Measurements from ENCODE around the gene MIPOL1. TPM values are rescaled to one million over a fixed set of nuclear protein-coding genes. Genes with fewer than 3 reads are reported as not detected.

MIPOL1 gene
- total RNA-seq, 1 experiment from 2014 or later, result 15.4 TPM

GRCh38 chr14:37401093-37401492, 203.4 kb downstream of the MIPOL1 start (continued):
- TF ChIP-seq SIN3A (IDR thresholded peaks at IDR 0.05; ENCODE audit: low read depth) (no peak), ELF1 (IDR thresholded peaks at IDR 0.05; ENCODE audit: borderline replicate concordance, low read depth) (no peak), POLR2AphosphoS5 (IDR thresholded peaks at IDR 0.05; ENCODE audit: low read depth, low read length) (no peak), CTCF (IDR thresholded peaks at IDR 0.05 in 2 of 3, conservative IDR thresholded peaks at IDR 0.05 in 1 of 3; ENCODE audit: borderline replicate concordance in 1 of 3, insufficient read depth in 1 of 3, low read depth in 2 of 3, low read length in 2 of 3) (no peak), MAX (IDR thresholded peaks at IDR 0.05) (no peak), POLR2A (IDR thresholded peaks at IDR 0.05; ENCODE audit: borderline replicate concordance, extremely low read depth, insufficient read depth, insufficient read length) (no peak), SP1 (IDR thresholded peaks at IDR 0.05; ENCODE audit: low read depth) (no peak), CEBPB (IDR thresholded peaks at IDR 0.05; ENCODE audit: low read depth) (no peak)

- H3K4me2 ChIP-seq (ENCODE audit: low read length), result no peak overlapping the region
- DNase-seq (ENCODE audit: low read depth, low spot score), result no peak
- TF ChIP-seq EGR1 (IDR thresholded peaks at IDR 0.05; ENCODE audit: low read depth) (no peak), EZH2phosphoT487 (IDR thresholded peaks at IDR 0.05; ENCODE audit: borderline replicate concordance) (no peak), SP1 (IDR thresholded peaks at IDR 0.05; ENCODE audit: low read depth) (no peak), JUND (IDR thresholded peaks at IDR 0.05) (no peak), ZFX (IDR thresholded peaks at IDR 0.05) (no peak), CEBPB (IDR thresholded peaks at IDR 0.05; ENCODE audit: low read depth) (no peak), ELF1 (IDR thresholded peaks at IDR 0.05; ENCODE audit: borderline replicate concordance, low read depth) (no peak), YY1 (IDR thresholded peaks at IDR 0.05; ENCODE audit: extremely low read depth, insufficient replicate concordance, low read depth, low read length) (no peak), SRF (IDR thresholded peaks at IDR 0.05; ENCODE audit: low read depth) (no peak), EZH2 (IDR thresholded peaks at IDR 0.05) (no peak), FOSL1 (IDR thresholded peaks at IDR 0.05; ENCODE audit: low read depth) (no peak), CTCF (IDR thresholded peaks at IDR 0.05 in 2 of 3, conservative IDR thresholded peaks at IDR 0.05 in 1 of 3; ENCODE audit: borderline replicate concordance in 1 of 3, insufficient read depth in 1 of 3, low read depth in 2 of 3, low read length in 2 of 3) (no peak), ATF3 (IDR thresholded peaks at IDR 0.05) (no peak), POLR2A (IDR thresholded peaks at IDR 0.05; ENCODE audit: borderline replicate concordance, extremely low read depth, insufficient read depth, insufficient read length) (no peak), POLR2AphosphoS5 (IDR thresholded peaks at IDR 0.05; ENCODE audit: low read depth, low read length) (no peak), ZNF274 (IDR thresholded peaks at IDR 0.05; ENCODE audit: low read depth, low read length) (no peak)
- RAD21 ChIA-PET (ENCODE audit: low non-redundant PET in 1 of 2, low total read pairs in 2 of 2, uncharacterized antibody in 2 of 2, unreplicated experiment in 2 of 2), result no interaction called here
- no TSS peak for BruUV-seq (replicated peaks)
- POLR2A ChIA-PET, result no interaction called here
- no peaks in the 10 kb centered on the region for H3K79me2 ChIP-seq (ENCODE audit: insufficient read depth, low read length)
- H3K4me1 ChIP-seq (ENCODE audit: control insufficient read depth in 1 of 2, insufficient read depth in 2 of 2, low read length in 2 of 2), result no peaks in the 10 kb centered on the region
- no peaks in the 10 kb centered on the region for H4K20me1 ChIP-seq (ENCODE audit: insufficient read depth)
- H2AFZ ChIP-seq (ENCODE audit: low read depth, low read length, poor library complexity, severe bottlenecking), result no peak overlapping the region
- CTCF ChIA-PET, result no interaction called here
- no peak overlapping the region for H3K4me3 ChIP-seq (replicated peaks in 1 of 2; ENCODE audit: low read depth in 1 of 2, low read length in 2 of 2)
- H3K9me2 ChIP-seq (ENCODE audit: insufficient read depth), result no peaks in the 10 kb centered on the region
- intact Hi-C loops (cut with micrococcal nuclease), result no loop called here
- H3K27ac ChIP-seq (ENCODE audit: low read depth, low read length), result no peak overlapping the region
- no peaks in the 10 kb centered on the region for H3K9me3 ChIP-seq (ENCODE audit: control insufficient read depth in 1 of 2, insufficient read depth in 1 of 2, low read depth in 1 of 2, low read length in 2 of 2)
- ATAC-seq, result no peak
- no peaks in the 10 kb centered on the region for H3K36me3 ChIP-seq (ENCODE audit: control insufficient read depth in 1 of 2, insufficient read depth in 2 of 2, low read length in 2 of 2)
- H3K9ac ChIP-seq (ENCODE audit: low read length), result no peak overlapping the region
- no peaks in the 10 kb centered on the region for H3K27me3 ChIP-seq (ENCODE audit: insufficient read depth, low read length)
These were observed 205.9 kb downstream of the MIPOL1 start for GRCh38 chr14:37403626-37404025.

Measured in HCT116 (cell line).